SHP77 (cell line): Measurements from ENCODE around the gene HLA-E.
"Not testable (repeated sequence)": the region's sequence is repeated elsewhere in the genome, so short reads cannot be mapped to it uniquely, and the experiment has no call there.

ENCODE experiments used
- DNase-seq, 2 experiments: peaks; one replicate each; lab custom pipeline; 2025; lab: John Stamatoyannopoulos, UW

The HLA-E gene

GRCh38 chr6:30481211-30481964, 7.9 kb upstream of the HLA-E start:
- DNase-seq = no peak

GRCh38 chr6:30481965-30482644, 7.2 kb upstream of the HLA-E start:
- peak; percentile 60 to 69 for DNase-seq

- peak; percentile 27 to 49 for DNase-seq
These were observed 5.5 kb upstream of the HLA-E start for GRCh38 chr6:30483677-30484279.

GRCh38 chr6:30485236-30485635, 4.1 kb upstream of the HLA-E start:
- no peak for DNase-seq

GRCh38 chr6:30487926-30488325, 1.4 kb upstream of the HLA-E start:
- DNase-seq = no peak

GRCh38 chr6:30488697-30489080, 620 bp upstream of the HLA-E start:
- not testable (repeated sequence) for DNase-seq

GRCh38 chr6:30490026-30490876, 942 bp downstream of the HLA-E start:
- no peak for DNase-seq

- DNase-seq = not testable (repeated sequence)
These were observed 2.1 kb downstream of the HLA-E start for GRCh38 chr6:30491291-30491953.

- DNase-seq = no peak
These were observed 3.0 kb downstream of the HLA-E start for GRCh38 chr6:30491991-30492952.

GRCh38 chr6:30493643-30494250, 4.4 kb downstream of the HLA-E start:
- no peak for DNase-seq

GRCh38 chr6:30494291-30494861, 5.1 kb downstream of the HLA-E start:
- DNase-seq = no peak

GRCh38 chr6:30495060-30495459, 5.8 kb downstream of the HLA-E start:
- DNase-seq = not testable (repeated sequence)

GRCh38 chr6:30495993-30496392, 6.7 kb downstream of the HLA-E start:
- DNase-seq = no peak

GRCh38 chr6:30497261-30497599, 7.9 kb downstream of the HLA-E start:
- DNase-seq = not testable (repeated sequence)

GRCh38 chr6:30497714-30498113, 8.4 kb downstream of the HLA-E start:
- no peak for DNase-seq

GRCh38 chr6:30498705-30499104, 9.4 kb downstream of the HLA-E start:
- not testable (repeated sequence) for DNase-seq

GRCh38 chr6:30500421-30501355, 11.4 kb downstream of the HLA-E start:
- no peak for DNase-seq
